ENCODE results near the gene UNC5A. TPM values are rescaled to one million over a fixed set of nuclear protein-coding genes. Genes with fewer than 3 reads are reported as not detected.

UNC5A gene
- total RNA-seq, 1 experiment from 2014 or later: 10.1 TPM

- Histone ChIP-seq H3K4me3 (replicated peaks in 1 of 2; ENCODE audit: low read depth in 1 of 2, low read length in 2 of 2) (no peak overlapping the region), H3K9me2 (ENCODE audit: insufficient read depth) (no peaks in the 10 kb centered on the region), H3K27ac (ENCODE audit: low read depth, low read length) (no peak overlapping the region), H2AFZ (ENCODE audit: low read depth, low read length, poor library complexity, severe bottlenecking) (no peak overlapping the region), H3K36me3 (ENCODE audit: control insufficient read depth in 1 of 2, insufficient read depth in 2 of 2, low read length in 2 of 2) (no peaks in the 10 kb centered on the region), H3K9me3 (ENCODE audit: control insufficient read depth in 1 of 2, insufficient read depth in 1 of 2, low read depth in 1 of 2, low read length in 2 of 2) (no peaks in the 10 kb centered on the region), H4K20me1 (ENCODE audit: insufficient read depth) (no peaks in the 10 kb centered on the region), H3K9ac (ENCODE audit: low read length) (no peak overlapping the region), H3K27me3 (ENCODE audit: insufficient read depth, low read length) (no peaks in the 10 kb centered on the region), H3K4me2 (ENCODE audit: low read length) (no peak overlapping the region), H3K4me1 (ENCODE audit: control insufficient read depth in 1 of 2, insufficient read depth in 2 of 2, low read length in 2 of 2) (no peaks in the 10 kb centered on the region), H3K79me2 (ENCODE audit: insufficient read depth, low read length) (no peaks in the 10 kb centered on the region)
- no TSS peak for BruUV-seq (replicated peaks)
- DNase-seq (ENCODE audit: low read depth, low spot score) (no peak), ATAC-seq (no peak)
- POLR2A ChIA-PET: no interaction called here
- TF ChIP-seq SRF (IDR thresholded peaks at IDR 0.05; ENCODE audit: low read depth) (no peak), TCF7L2 (IDR thresholded peaks at IDR 0.05; ENCODE audit: borderline replicate concordance, extremely low read depth, insufficient read depth, insufficient read length) (no peak), SP1 (IDR thresholded peaks at IDR 0.05; ENCODE audit: low read depth) (no peak), ELF1 (IDR thresholded peaks at IDR 0.05; ENCODE audit: borderline replicate concordance, low read depth) (no peak), YY1 (IDR thresholded peaks at IDR 0.05; ENCODE audit: extremely low read depth, insufficient replicate concordance, low read depth, low read length) (no peak), REST (IDR thresholded peaks at IDR 0.05; ENCODE audit: low read depth) (no peak), RAD21 (IDR thresholded peaks at IDR 0.05; ENCODE audit: low read depth) (no peak), ZFX (IDR thresholded peaks at IDR 0.05) (no peak), ATF3 (IDR thresholded peaks at IDR 0.05) (no peak), FOSL1 (IDR thresholded peaks at IDR 0.05; ENCODE audit: low read depth) (no peak), CEBPB (IDR thresholded peaks at IDR 0.05; ENCODE audit: low read depth) (no peak), JUND (IDR thresholded peaks at IDR 0.05) (no peak), SIN3A (IDR thresholded peaks at IDR 0.05; ENCODE audit: low read depth) (no peak), EGR1 (IDR thresholded peaks at IDR 0.05; ENCODE audit: low read depth) (no peak), EZH2 (IDR thresholded peaks at IDR 0.05) (no peak), EZH2phosphoT487 (IDR thresholded peaks at IDR 0.05; ENCODE audit: borderline replicate concordance) (no peak), POLR2AphosphoS5 (IDR thresholded peaks at IDR 0.05; ENCODE audit: low read depth, low read length) (no peak), CTCF (IDR thresholded peaks at IDR 0.05 in 2 of 3, conservative IDR thresholded peaks at IDR 0.05 in 1 of 3; ENCODE audit: borderline replicate concordance in 1 of 3, insufficient read depth in 1 of 3, low read depth in 2 of 3, low read length in 2 of 3) (no peak), ZNF274 (IDR thresholded peaks at IDR 0.05; ENCODE audit: low read depth, low read length) (no peak)
- TF ChIP-seq, protein P1, sequence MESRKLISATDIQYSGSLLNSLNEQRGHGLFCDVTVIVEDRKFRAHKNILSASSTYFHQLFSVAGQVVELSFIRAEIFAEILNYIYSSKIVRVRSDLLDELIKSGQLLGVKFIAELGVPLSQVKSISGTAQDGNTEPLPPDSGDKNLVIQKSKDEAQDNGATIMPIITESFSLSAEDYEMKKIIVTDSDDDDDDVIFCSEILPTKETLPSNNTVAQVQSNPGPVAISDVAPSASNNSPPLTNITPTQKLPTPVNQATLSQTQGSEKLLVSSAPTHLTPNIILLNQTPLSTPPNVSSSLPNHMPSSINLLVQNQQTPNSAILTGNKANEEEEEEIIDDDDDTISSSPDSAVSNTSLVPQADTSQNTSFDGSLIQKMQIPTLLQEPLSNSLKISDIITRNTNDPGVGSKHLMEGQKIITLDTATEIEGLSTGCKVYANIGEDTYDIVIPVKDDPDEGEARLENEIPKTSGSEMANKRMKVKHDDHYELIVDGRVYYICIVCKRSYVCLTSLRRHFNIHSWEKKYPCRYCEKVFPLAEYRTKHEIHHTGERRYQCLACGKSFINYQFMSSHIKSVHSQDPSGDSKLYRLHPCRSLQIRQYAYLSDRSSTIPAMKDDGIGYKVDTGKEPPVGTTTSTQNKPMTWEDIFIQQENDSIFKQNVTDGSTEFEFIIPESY (IDR thresholded peaks at IDR 0.05; ENCODE audit: extremely low read depth, insufficient replicate concordance, low read length): no peak
- CTCF ChIA-PET: no interaction called here
- intact Hi-C loops (cut with micrococcal nuclease): no loop called here
- RAD21 ChIA-PET (ENCODE audit: low non-redundant PET in 1 of 2, low total read pairs in 2 of 2, uncharacterized antibody in 2 of 2, unreplicated experiment in 2 of 2): no interaction called here
Measured at GRCh38 chr5:176847148-176847547, 36.8 kb downstream of the UNC5A start.
